Fibroblast of skin of right biceps (primary cell): ENCODE results near the gene NFIA.

Experiments
- DNase-seq: peaks from one replicate; pipeline ENCODE4 v3.0.0-alpha.2; 2013

NFIA gene

DNA sequence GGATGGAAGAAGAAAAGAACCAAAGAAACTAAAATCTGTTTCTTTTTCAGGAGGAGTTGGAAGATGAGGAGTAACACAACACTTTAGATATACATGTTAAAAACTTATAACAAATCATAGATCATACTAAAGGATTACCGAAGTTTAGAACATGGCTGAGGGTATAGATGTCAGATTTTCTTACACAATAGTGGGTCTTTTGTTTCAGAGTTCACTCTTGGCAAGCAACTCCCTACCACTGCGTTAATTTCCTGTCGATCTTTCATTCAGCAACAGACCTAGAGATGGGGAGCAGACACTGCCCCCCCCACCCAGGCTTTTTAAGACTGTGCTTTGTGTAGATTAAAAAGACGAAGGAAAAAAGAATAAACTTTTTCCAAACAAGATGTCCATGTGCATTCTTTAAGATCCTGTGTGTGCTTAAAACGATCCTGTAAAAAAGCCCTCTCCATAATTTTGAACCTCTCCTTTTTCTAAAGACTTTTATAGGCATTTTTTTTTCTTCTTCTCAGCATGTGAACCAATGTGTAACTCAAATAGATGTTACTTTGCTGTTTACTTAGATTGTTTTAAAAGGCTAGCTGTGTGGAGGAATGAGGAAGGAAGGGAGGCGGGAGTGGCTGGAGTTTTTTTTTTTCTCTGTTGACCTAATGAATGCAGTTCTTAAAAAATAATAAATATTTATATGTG is 50.4 kb downstream of the NFIA start:
- DNase-seq, result no peak

DNA sequence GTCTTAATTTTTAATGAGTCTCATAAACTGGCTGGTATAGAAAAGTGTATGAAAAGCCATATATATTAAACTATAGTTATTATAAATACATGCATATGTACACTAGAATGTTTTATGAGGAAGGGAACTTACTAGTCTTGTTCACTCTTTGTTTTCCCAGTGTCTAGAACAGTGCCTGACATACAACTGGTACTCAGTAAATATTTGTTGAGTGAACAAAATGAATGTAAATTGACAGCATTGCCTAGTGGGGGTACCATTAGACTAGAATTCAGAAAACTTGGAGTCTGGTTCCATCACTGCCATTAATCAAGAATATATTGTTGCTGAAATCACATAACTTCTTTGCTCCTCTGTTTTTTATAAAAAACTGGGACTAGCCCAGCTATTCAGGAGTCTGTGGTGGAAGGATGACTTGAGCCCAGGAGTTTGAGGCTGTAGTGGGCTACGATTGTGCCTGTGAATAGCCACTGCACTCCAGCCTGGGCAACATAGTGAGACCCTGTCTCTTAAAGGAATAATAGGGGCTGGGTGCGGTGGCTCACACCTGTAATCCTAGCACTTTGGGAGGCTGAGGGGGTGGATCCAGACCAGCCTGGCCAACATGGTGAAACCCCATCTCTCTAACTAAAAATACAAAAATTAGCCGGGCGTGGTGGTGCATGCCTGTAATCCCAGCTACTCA is 51.1 kb downstream of the NFIA start:
- DNase-seq, result no peak

DNA sequence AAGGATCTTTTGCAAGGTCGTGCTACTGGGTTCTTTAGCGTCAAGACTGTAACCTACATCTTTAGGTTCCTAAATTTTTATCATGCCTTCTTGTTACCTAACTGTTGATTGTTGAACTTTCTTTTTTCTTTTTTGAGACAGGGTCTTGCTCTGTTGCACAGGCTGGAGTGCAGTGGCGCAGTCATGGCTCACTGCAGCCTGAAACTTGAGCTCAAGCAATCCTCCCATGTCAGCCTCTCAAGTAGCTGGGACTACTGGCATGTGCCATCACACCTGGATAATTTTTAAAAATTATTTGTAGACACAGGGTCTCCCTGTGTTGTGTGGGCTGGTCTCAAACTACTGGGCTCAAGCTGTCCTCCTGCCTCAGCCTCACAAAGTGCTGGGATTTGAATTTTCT is 52.9 kb downstream of the NFIA start:
- DNase-seq, result no peak

DNA sequence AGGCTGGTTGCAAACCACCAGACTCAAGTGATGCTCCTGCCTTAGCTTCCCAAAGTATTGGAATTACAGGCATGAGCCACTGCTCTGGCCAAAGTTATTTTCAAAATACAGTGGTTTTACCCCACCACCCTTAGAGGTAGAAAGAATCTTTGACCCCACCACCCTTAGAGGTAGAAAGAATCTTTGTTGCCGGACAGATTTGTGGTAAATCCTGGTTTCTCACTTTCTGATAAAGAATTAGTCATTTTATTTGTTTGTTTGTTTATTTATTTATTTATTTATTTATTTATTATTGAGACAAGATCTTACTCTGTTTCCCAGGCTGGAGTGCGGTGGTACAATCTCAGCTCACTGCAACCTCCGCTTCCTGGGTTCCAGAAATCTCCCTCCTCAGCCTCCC is 55.9 kb downstream of the NFIA start:
- no peak for DNase-seq

DNA sequence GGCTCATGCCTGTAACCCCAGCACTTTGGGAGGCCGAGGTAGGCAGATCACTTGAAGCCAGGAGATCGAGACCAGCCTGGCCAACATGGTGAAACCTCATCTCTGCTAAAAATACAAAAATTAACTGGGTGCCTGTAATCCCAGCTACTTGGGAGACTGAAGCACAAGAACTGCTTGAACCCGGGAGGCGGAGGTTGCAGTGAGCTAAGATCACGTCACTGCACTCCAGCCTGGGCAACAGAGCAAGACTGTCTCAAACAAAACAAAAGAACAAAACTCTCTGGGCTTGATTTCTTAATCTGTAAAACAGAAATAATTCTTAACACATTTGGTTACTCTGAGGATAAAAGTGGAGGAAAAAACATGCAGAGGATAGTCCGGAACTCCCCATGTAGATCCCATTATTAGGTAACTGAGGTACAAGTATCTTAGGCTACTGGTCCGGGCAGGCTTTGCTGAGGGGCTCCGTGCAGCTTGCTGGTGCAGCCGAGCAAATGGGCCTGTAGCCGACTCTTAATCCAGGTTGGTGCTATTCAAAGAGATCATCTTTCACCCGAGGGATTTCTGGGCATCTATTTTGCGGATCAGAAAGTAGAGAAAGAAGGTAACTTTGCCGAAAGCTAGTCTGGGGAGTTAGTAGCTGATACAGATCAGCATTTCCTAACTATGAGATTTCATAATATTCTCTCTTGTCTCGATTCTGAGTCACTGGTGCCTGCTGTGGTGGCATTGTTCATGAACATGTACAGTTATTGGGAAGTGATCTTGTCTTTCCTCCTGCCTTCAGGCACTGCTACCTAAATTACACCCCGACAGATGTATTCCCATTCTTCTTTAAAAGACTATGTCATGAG is 56.8 kb downstream of the NFIA start:
- DNase-seq, result peak; percentile 41

DNA sequence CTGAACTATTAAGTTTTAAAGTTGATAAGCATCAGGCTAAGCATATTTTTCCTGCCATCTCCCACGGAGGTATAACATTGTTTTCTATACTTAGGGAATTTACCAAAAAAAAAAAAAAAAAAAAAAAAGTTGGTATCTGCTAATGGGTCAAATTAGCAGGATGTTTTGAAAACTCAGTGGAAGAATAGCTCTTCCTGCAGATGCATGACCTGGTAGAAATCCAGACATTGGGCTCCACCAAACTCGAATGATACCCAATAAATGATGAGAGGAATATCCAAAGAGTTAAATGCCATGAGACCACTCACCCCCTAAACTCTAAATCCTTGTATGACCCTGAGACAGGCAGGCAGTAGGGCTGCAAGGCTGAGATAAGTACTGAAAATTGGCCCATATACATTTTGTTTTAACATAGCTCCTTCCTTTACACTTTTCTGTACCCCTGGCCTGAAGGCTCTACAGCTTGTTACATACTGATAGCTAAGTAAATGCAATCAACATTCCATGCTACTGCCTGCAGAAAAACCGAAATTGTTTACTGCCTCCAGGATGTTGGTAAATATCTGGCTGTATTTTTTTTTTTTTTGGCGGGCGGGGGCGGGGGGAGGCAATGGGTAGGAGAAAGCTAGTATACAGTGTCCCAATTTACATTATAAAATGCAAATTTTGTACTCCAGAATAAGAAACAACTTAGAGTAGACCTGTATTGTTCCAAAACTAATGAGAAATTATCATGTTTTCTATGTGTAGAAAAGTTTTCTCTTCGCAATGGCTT is 57.6 kb downstream of the NFIA start:
- no peak for DNase-seq

DNA sequence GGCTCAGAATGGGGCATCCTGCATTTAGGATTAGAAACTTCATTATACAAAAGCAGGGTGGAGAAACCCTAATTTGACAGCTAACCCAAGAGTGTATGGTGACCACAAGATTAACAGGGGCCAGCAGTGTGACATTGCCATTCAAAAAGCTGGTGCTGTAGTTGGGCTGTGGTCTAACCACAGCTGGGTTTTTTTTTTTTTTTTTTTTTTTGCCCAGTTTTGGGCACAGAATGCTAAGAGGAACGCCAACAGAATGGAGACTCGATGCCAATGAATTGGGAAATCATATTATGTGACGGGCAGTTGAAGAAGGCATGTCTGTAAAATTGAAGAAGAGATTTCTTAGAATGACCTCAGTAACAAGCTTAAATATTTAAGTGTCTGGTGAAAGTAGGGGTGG is 58.4 kb downstream of the NFIA start:
- no peak for DNase-seq

DNA sequence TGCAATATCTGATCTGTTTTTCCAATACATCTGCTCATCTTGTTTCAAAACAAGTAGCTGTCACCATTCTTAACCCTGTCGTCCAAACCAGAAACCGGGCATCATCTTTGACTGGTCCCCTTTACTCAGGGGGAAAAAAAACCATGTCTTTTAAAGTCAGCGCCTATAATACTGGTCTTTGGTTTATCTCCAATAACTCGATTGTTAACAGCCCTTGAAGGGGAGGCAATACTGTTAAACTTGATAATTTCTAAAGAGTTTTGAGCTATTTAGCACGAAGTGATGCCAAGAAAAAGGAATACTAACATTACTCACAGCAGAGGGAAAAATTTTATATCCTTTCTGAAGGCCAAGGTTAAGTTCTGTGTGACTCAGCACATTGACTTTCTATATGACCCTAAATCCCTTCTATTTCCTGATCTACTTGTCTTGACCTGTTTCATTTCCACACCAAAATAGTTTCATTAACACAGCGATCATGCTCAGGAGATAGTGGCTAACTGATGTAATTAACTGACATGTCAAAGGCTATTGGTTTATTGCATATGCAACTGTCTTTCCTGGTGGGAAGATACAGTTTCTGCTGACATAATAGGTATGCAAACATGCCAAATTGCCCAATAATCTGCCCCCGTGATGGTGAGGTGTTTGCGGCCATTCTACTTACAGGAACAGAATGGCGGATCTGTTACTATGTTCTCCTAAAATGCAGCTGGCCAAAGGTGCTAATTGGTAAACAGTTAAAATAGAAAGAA is 59.1 kb downstream of the NFIA start:
- peak; percentile 65 for DNase-seq

DNA sequence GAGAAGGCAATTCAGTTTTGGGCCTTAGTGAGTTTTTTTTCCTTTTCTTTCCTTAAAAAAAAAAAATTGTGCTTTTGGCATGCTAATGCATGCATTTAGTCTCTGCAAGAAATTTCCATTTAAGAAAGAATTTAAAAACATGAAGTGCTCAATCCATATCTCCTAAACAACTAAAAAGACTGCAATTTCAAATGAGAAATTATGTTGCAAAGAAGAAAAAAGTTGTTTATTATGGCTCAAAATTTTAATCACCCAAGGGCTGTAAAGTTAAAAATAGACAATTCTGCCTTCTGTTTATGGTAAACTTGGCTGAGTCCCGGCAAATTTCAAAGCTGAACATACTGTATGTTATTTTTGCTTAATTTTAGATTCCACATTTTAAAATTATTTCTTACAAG is 59.7 kb downstream of the NFIA start:
- no peak for DNase-seq

DNA sequence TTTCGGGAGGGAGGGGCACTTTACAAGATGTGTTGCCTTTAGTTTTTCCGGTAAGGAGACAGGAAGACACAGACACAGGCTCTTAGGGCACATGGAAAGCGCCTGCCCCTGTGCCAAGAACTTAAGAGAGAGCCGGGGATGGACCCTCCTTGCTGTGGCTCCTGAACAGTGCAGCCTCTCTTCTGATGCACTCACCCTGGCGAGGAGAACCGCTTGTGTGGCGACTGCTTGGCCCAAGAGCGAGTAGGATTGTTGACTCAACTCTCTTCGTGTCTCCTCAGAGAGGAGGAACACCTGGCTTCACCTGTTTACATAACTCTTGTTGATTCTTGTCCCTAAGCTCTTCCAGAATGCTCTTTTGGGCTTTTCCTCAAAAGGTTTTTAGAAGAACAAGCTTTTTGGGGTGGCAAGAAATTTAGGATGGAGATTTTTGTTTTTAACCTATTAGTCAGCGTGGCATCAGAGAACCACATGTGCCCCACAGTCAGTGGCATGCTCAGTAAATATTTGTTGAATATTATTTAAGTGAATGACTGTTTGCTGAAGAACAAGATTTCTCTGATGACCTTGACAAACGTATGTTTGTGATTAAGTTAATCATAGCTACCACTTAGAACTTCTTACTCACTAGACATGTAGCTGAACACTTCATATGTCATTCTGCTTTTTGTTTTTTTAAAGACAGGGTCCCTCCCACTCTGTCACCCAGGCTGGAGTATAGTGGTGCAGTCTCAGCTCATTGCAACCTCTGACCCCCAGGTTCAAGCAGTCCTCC is 60.6 kb downstream of the NFIA start:
- peak; percentile 49 for DNase-seq

DNA sequence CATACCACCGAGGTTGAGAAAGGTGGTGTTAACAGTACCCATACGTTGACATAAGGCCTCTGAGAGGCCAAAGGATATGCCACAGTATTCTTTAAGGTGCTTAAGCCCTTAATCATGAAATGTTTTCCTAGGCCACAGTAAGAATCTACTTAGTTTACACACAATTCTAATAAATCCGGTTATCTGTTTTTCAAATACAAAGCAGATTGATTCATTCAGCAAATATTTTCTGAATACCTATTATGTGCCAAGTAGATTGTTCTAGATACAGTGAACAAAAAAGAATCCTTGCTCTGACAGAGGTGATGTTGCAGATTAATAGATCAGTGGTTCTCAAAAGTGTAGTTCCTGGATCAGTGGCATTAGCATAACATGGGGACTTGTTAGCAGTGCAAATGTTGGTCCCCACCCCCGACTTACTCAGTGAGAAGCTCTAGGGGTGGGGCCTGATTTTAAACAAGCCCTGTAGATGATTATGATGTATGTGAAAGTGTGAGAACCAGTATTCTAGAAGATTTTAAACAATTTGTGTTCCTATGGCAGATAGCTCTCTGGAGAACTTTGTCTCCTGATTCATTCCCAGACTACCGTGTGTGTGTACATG is 61.6 kb downstream of the NFIA start:
- DNase-seq, result no peak

DNA sequence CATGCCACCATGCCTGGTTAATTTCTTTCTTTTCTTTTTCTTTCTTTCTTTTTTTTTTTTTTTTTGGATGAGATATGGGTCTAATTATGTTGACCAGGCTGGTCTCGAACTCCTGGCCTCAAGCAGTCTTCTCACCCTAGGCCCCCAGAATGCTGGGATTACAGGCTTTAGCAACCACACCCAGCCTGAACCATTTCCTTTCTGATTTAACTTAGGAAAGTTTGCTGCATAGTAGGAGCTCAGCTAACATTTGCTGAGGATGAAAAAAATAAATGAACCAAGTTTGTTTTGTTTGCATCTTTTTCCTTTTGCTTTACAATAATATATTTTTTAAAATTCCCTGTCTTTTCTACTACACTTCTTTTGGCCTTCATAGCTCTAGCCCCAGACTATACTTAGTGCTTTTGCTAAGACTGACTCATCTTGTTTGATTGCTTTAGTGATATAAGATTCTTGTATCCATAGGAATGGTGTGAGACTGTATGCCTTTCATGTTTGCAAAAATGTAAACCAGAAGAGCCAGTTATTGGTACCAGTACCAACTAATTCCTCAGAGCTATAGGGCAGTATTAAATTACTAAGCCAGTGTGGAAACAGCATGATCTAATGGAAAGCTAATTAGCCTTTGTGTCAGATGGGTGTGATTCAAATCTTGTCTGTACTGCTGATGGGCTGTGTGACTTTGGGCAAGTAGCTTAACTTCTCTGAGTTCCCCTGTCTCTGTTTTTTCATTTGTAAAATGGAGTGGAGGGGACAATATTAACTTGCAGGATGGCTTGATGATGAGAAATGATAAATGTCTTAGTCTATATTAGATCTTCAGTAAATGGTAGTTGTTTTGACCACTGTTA is 66.9 kb downstream of the NFIA start:
- DNase-seq, result peak; percentile 47

DNA sequence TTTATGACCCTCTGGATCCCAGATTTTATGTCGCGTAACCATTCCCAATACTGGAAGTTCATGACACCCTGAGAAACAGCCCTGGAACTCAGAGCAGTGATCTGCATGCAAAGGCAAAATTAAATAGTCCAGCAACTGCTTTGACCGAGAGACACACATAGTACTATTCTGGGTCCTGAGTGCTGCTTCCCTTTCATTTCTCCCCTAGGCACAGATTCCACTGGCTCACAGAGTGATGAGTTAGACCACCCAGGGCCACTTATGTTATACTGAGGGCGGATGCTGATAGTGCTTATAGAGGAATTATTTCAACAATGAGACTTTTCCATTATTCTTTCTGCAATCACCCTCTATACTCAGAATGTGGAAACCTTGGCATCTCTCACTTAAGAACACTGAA is 69.2 kb downstream of the NFIA start:
- no peak for DNase-seq

DNA sequence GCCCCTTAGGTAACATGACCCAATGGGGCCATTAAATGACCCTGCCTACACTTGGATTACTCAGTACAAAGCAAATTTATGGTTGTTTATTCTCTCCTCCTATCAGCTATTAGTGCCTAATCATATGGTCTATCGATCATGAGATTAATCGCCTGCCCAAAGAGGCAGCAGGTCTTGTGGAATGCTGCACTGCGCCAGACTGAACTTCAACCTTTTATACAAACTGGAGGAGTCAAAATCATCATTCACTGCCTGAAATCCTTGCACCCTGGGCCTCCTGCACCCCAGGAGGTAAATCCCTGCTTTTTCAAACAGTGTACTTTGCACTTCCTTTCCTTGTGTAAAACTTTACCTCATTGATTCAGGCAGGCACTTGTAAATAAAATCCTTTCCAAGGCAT is 69.7 kb downstream of the NFIA start:
- no peak for DNase-seq

DNA sequence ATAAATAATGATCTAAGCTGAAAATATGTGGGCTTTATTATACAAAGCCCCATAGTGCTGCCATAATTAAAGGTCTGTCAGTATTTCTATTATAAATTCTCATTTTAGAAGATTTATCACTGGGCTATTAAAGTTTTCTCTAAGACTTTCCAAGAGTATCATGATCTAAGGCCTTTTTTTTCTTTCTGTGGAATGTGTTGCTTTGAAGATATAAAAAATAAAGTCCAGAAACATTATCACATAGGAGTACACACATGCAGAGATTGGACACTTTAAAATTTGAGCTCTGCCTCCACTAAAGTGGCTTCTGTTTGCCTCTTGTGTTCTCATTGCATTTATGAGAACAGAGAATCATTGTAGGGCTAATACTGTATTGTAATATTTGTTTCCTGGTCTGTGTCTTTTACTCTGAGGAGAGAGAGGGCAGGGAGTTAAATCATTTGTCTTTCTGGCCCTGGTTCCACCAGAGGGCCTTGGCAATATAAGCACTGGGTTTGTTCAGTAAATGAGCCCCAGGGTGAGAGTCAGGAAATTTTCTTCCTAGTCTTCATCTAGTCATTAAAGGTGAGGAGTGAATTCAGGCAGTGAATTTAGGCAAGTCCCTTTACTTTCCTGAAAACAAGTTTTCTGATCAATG is 70.2 kb downstream of the NFIA start:
- no peak for DNase-seq

DNA sequence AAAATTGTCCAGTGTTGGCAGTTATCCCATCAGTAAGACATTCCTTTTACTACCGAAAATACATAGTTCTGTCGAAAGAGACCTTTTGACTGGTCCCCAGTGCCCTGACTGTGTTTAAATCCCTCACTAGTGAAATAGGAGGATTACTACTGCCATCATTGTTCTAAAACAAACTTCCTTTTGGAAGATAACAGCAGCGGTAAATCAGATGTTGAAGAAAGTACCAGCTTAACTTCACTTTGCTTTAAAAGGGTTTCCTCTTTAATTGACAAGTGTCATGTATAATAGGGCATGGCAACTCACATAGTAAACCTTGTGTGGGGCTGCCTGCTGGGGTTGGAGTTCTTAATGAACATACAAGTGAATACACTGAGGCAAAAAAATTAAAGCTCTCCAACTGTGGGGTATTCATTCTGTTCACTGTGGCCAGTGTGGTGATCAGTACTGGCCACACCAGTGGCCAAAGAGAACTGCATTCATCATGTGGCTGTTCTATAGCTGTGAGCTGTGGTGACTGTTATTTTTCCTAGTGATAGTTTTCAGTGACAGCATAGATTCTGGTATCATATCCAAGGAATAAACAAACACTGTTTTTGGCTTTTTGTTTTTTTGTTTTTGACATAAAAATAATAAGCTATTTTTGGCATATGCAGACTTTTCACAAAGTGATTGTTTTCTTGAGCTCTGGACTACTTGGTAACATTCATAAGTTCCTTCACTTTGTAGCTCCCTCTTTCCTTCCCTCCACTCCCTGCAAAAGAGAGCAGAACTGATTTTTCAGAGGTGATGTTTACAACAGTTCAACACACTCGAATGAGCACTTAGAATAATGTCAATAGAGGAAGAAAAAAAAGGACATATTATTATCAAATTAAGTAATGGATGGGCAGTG is 74.5 kb downstream of the NFIA start:
- no peak for DNase-seq

DNA sequence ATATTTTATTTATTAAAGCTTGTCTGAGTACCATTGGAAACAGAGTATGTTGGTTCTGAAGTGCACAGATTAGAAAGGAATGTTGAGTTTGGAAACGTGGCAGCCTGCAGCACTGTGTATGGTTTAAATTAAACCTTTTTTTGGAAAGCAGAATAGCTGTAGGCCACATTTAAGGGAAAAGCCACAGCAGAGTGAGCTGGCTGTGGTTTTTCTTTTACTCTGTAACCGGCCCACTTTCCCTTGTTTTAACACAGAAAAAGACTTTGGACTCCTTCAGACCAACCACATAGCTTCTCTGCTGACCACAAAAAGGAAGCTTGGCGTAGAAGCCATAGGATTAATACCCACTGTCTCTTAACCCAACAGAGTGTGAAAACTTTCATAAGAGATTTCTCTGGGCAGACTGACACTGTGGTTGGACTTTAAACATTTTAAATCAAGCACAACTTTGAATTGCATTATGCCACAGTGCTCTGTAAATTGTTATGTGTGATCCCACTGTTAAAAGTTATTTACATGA is 75.2 kb downstream of the NFIA start:
- DNase-seq, result peak; percentile 95

DNA sequence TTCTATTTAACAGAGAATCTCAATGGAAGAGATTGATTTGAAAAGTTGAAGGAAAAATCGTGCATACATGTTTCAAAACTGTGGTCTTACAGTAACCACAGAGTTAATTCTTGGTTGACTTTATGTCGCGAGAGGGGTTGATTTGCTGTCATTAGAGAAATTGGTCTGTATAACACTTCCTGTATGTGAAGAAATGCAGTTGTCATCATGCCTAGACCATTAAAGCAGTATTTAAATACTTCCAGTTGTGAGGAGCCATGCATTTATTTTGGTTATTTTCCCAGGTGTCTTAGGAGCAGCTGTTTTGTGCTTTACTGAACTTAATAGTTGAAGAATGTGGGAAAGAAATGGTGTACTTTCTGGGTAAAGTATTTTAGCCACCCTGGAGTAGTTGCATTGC is 76.2 kb downstream of the NFIA start:
- peak; percentile 72 for DNase-seq
